Sigmoid colon (tissue), 7 donors: Measurements from ENCODE around the gene CTNNA2. TPM values are rescaled to one million over a fixed set of nuclear protein-coding genes. Genes with fewer than 3 reads are reported as not detected.

Experiments
- DNase-seq: peaks from one replicate; pipeline ENCODE4 v3.0.0-alpha.2; 2019
- H3K27ac ChIP-seq, 4 donors: fragments of 200-600 bp; sonication (generic); one replicate each; pipeline ENCODE4 v1.5.1; 2016 to 2019; ENCODE audit warnings: mild to moderate bottlenecking in 1 of 4
- H3K27me3 ChIP-seq, 3 donors: fragments of 200-600 bp; sonication (generic); one replicate each; pipeline ENCODE4 v1.5.1; 2019; ENCODE audit warnings: mild to moderate bottlenecking in 1 of 3
- H3K36me3 ChIP-seq, 4 donors: fragments of 200-600 bp; sonication (generic); one replicate each; pipeline ENCODE4 v1.5.1; 2016 to 2019
- H3K4me1 ChIP-seq, 4 donors: fragments of 200-600 bp; sonication (generic); one replicate each; pipeline ENCODE4 v1.5.1; 2017 to 2019
- H3K4me3 ChIP-seq, 4 donors: fragments of 200-600 bp; sonication (generic); one replicate each; pipeline ENCODE4 v1.5.1; 2017 to 2019; ENCODE audit warnings: mild to moderate bottlenecking in 2 of 4, moderate library complexity in 1 of 4
- H3K9me3 ChIP-seq, 4 donors: fragments of 200-600 bp in 3 of 4; sonication (generic) in 3 of 4; one replicate each; pipeline versions ENCODE4 v1.5.1 to v1.6.1; 2013 to 2019
- CTCF ChIP-seq, 4 experiments: fragments of 450-650 bp in 3 of 4; fragments of 200-600 bp in 1 of 4; IDR thresholded peaks; one replicate each; pipeline ENCODE4 v1.5.1; 2016 to 2019; ENCODE audit warnings: antibody characterized with exemption in 4 of 4, mild to moderate bottlenecking in 3 of 4, moderate library complexity in 2 of 4
- EP300 ChIP-seq, 4 donors: sonication (generic); formaldehyde crosslinking; IDR thresholded peaks; one replicate each; pipeline ENCODE4 v1.6.1; 2017; ENCODE audit warnings: antibody characterized with exemption in 4 of 4
- POLR2A ChIP-seq, 2 donors: fragments of 450-650 bp; IDR thresholded peaks; one replicate each; pipeline ENCODE4 v1.6.1; 2016; ENCODE audit warnings: antibody characterized with exemption in 2 of 2, mild to moderate bottlenecking in 2 of 2, moderate library complexity in 2 of 2
- POLR2AphosphoS5 ChIP-seq, 4 donors: sonication (generic); formaldehyde crosslinking; IDR thresholded peaks; one replicate each; pipeline ENCODE4 v1.6.1; 2017; ENCODE audit warnings: antibody characterized with exemption in 4 of 4
- WGBS, 2 donors: extraction: QIAGEN DNeasy Blood & Tissue Kit; methylation state at CpG; one replicate each; pipeline ENCODE4 v1.1.7; 2013; 5-methylcytosine and 5-hydroxymethylcytosine counted together
- intact Hi-C: fragments of 100-400 bp; cut with DNase I; formaldehyde crosslinking; loops from one replicate; pipeline ENCODE4 v1.15.1; 2023
- polyA plus RNA-seq, 3 donors: library from polyadenylated mRNA; stranded (reverse); fragments of 200-250 nt; gene quantifications; one replicate each; pipeline ENCODE4 v1.2.3, GENCODE V29; 2013
- total RNA-seq, 4 donors: library from RNA; depleted of rRNA; stranded (reverse); fragments of >200 nt; gene quantifications; one replicate each; pipeline ENCODE4 v1.1.0, GENCODE V29; 2016
- donor health status: healthy with polysubstance abuse.
- donor health status: Bipolar disorder and iron deficiency.
- donor health status: healthy.

CTNNA2 gene
- total and polyA plus RNA-seq, 7 donors = 1.4 to 8.6 (median 3.8) TPM; not detected in 2

DNA sequence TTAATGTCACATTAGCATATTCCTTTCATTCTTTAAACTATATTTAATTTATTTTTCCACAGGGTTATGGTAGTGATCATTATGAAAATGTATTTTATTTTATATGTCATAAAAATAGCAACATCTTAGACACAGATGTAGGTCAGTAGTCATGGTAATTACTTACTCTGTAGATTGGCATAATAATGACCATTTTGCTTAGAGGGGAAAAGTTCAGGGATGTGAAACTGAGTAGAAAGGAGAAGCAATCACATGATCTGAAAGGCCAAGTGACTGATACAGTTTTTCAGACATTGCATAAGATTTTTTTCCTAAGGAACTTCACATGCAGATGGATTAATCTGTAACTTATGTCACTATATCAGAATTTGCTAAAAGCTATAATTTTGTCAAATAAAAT, 286.9 kb downstream of the CTNNA2 start:
- intact Hi-C loops = no loop called here
- TF ChIP-seq POLR2A (IDR thresholded peaks at IDR 0.05) = no peak
- no peak for TF ChIP-seq CTCF (IDR thresholded peaks at IDR 0.05)
- no peak for TF ChIP-seq POLR2AphosphoS5 (IDR thresholded peaks at IDR 0.05)
- no peak for TF ChIP-seq EP300 (IDR thresholded peaks at IDR 0.05)
- no peak for DNase-seq
- Histone ChIP-seq H3K27ac (no peak overlapping the region), H3K9me3 (no peaks in the 10 kb centered on the region), H3K4me3 (no peak overlapping the region), H3K4me1 (no peaks in the 10 kb centered on the region), H3K36me3 (no peaks in the 10 kb centered on the region), H3K27me3 (no peaks in the 10 kb centered on the region)

DNA sequence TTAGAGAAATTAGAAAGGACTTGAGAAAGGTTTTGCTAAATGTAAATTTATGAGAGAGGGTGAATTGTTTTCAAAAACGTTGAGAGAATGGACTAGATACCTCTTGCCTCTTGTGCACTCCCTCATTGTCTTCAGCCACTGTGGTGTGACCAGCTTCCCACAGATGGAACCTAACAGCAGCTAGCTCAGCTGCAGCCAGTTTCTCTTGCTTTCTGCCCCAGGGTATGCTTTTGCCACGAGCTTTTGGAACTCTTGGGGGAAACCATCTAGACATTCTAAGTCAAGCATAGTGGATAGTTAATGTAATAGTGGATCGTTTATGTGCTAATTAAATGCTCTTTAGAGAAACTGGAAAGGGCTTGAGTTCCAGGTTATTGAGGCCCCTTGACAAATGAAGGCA, 288.2 kb downstream of the CTNNA2 start:
- H3K36me3 ChIP-seq = no peaks in the 10 kb centered on the region
- no peak overlapping the region for H3K27ac ChIP-seq
- WGBS, 2 donors = 59 to 65% methylated on average over 3 of the region's 3 CpGs

GRCh38 chr2:79817288-79817687, 304.4 kb downstream of the CTNNA2 start:
- no peak overlapping the region for H3K27ac ChIP-seq
- no peak overlapping the region for H3K4me3 ChIP-seq
- DNase-seq = no peak
- intact Hi-C loops = no loop called here
- H3K4me1 ChIP-seq = no peaks in the 10 kb centered on the region
- no peak for TF ChIP-seq EP300 (IDR thresholded peaks at IDR 0.05)
- no peak for TF ChIP-seq POLR2AphosphoS5 (IDR thresholded peaks at IDR 0.05)
- no peak for TF ChIP-seq CTCF (IDR thresholded peaks at IDR 0.05)
- no peak for TF ChIP-seq POLR2A (IDR thresholded peaks at IDR 0.05)
- no peaks in the 10 kb centered on the region for H3K9me3 ChIP-seq
- WGBS, 2 donors = 81 to 90% methylated on average over 4 of the region's 4 CpGs
- H3K36me3 ChIP-seq = no peaks in the 10 kb centered on the region
- no peaks in the 10 kb centered on the region for H3K27me3 ChIP-seq

More for the DNA sequence above, 288.2 kb downstream of the CTNNA2 start:
- no peak for DNase-seq
- TF ChIP-seq POLR2AphosphoS5 (IDR thresholded peaks at IDR 0.05) = no peak
- TF ChIP-seq EP300 (IDR thresholded peaks at IDR 0.05) = no peak
- TF ChIP-seq POLR2A (IDR thresholded peaks at IDR 0.05) = no peak
- TF ChIP-seq CTCF (IDR thresholded peaks at IDR 0.05) = no peak
- intact Hi-C loops = no loop called here
- no peaks in the 10 kb centered on the region for H3K9me3 ChIP-seq
- no peaks in the 10 kb centered on the region for H3K4me1 ChIP-seq
- no peaks in the 10 kb centered on the region for H3K27me3 ChIP-seq
- no peak overlapping the region for H3K4me3 ChIP-seq

DNA sequence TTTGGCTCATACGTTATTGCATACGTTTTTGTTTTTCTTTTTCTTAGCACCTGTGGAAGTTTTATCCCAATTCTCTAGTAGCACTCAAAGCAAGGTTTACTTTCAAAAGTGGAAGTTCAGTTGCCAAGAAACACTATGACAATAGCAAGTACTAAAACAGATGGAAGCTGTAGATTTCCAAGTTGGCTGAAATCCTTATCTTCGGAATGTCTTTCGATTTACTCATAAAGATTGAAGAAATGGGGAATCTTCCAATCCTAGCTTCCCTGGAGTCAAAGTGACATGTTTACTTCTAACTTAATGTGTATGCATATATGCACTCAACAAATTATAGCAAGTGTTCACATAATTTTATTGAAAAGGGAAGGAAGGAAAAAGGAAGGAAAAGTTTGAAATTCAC, 307.4 kb downstream of the CTNNA2 start:
- no peaks in the 10 kb centered on the region for H3K4me1 ChIP-seq
- intact Hi-C loops = no loop called here
- TF ChIP-seq POLR2A (IDR thresholded peaks at IDR 0.05) (no peak), POLR2AphosphoS5 (IDR thresholded peaks at IDR 0.05) (no peak), EP300 (IDR thresholded peaks at IDR 0.05) (no peak), CTCF (IDR thresholded peaks at IDR 0.05) (no peak)
- H3K4me3 ChIP-seq = no peak overlapping the region
- H3K27me3 ChIP-seq = no peaks in the 10 kb centered on the region
- no peaks in the 10 kb centered on the region for H3K36me3 ChIP-seq
- 59 to 88% methylated on average over 4 of the region's 4 CpGs for WGBS, 2 donors
- no peak overlapping the region for H3K27ac ChIP-seq
- DNase-seq = no peak
- no peaks in the 10 kb centered on the region for H3K9me3 ChIP-seq

GRCh38 chr2:79822136-79822535, 309.3 kb downstream of the CTNNA2 start:
- no peak for DNase-seq
- TF ChIP-seq POLR2AphosphoS5 (IDR thresholded peaks at IDR 0.05) (no peak), EP300 (IDR thresholded peaks at IDR 0.05) (no peak), CTCF (IDR thresholded peaks at IDR 0.05) (no peak), POLR2A (IDR thresholded peaks at IDR 0.05) (no peak)
- Histone ChIP-seq H3K36me3 (no peaks in the 10 kb centered on the region), H3K27ac (no peak overlapping the region), H3K27me3 (no peaks in the 10 kb centered on the region), H3K4me1 (no peaks in the 10 kb centered on the region), H3K9me3 (no peaks in the 10 kb centered on the region), H3K4me3 (no peak overlapping the region)
- intact Hi-C loops = no loop called here
- WGBS, 2 donors = 58 to 65% methylated on average over 2 of the region's 2 CpGs
